ENCODE measurements around the gene CILP.

CILP gene

DNA sequence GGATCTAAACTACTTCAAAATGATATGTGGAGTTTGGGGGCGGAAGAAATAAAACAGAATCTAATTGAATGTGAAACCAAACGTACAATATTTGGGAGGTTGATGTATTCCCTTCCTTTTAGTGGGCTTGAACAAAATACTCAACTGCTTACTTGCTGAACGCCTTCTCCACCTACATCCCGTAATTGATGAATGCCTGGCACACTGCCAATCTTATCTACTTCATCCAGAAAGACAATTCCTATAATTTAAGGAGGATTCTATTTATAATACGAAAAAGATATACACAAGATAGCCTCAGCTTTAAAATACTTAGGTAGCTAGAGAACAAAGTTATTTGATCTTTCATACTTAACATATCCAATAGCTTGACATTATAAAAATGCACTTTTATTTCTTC lies 54.6 kb downstream of the CILP start:
- no peak for DNase-seq (ENCODE audit: low read depth, low spot score)

DNA sequence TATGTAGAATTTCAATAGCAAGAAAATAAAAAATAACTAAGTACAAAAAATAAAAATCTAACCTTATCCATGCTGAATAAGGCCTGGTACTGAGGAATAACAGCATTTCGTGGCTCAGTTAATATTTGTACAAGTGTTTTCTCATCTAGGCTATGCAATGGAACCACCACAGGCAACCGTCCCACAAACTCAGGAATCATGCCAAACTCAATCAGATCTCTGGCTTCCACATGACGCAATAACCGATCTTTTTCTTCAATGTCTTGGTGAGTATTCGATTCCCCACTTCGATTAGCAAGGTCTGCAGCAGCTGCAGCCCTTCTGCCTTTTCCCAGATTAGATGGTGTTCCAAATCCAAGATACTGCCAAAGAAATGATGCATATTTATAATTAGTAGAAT lies 56.6 kb downstream of the CILP start:
- DNase-seq (ENCODE audit: low read depth, low spot score), result no peak

DNA sequence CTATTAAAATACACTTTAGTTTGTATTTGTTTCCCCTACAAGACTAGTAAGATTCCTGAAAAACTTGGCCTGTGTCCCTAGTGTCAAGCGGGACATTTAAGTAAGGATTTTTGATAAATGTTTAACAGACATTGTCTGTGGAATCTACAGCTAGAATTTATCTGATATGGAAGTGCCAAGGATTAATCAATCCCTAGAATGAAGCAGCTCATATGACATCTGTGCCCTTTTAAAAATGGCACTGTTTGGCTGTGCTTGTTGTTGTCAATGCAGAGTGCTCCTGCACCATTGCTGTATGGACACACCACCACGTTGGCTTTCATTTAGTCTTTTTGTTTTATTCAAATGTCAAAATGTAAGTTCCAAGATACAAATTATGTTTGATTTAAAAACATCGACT lies 63.4 kb downstream of the CILP start:
- no peak for DNase-seq (ENCODE audit: low read depth, low spot score)

DNA sequence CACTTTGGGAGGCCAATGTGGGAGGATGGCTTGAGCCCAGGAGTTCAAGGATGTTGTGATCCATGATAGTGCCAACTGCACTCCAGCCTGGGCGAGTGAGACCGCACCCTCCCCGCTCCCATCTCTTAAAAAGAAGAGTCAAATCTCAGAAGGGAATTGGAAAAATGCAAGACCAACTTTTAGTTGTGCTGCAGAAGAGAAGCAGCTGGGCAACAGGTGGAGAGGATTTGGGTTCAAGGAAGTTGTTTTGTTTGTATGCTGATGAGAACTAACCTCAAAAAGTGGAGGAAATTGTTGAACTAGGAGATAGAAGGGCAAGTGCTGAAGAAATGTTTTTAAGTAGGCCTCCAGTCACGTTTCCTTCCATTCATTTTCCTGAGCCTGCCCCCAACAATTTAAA lies 64.8 kb downstream of the CILP start:
- DNase-seq (ENCODE audit: low read depth, low spot score), result no peak
